Measurements from ENCODE around the gene ZG16.
"Not testable (repeated sequence)": the region's sequence is repeated elsewhere in the genome, so short reads cannot be mapped to it uniquely, and the experiment has no call there.

Gene ZG16

GRCh38 chr16:29783094-29783953 lies 5.3 kb downstream of the ZG16 start:
- DNase-seq (ENCODE audit: low spot score); FAIRE-seq: not testable (repeated sequence)

DNA sequence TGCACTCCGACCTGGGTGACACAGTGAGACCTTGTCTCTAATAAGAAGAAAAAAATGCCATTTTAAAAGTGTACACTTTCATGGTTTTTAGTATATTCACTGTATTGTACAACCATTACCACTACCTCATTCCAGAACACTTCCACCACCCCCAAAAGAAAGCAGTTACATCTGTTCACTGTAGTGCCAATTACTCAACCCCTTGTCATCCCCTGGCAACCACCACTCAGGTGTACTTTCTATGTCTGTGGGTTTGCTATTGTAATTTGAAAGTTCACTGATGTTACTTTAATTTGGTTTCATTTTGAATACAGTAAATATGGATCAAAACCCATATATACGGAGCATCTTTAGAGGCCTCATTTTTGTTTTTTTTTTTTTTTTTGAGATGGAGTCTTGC lies 6.1 kb downstream of the ZG16 start:
- DNase-seq (ENCODE audit: low spot score) (no peak), FAIRE-seq (no peak)

DNA sequence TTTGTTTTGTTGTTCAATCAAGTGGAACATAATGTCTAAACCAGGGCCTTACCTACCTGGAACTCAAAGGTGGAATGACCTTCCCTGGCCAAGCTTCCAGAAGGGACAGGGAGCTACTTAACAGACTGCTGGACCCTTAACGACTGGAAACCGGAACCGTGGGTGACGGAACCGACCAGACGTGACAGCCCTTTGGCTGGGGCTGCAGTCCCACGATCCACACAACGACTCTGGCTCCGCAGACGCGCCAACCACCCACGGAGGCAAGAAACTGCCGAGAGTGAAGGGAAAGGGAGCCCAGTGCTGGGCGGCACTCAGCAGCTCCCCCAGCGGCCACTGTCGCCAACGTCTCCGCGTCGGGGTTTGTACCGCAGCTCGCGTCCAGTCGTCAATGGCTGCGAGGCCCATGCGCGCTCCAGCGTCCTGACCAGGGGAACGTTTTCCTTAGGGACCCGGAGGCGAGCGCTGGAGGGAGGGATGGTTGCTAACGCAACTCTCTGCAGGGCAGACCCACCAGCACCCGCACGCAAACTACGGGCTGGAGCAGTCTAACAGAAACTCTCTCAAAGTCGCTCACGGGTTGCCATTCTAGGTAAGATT lies 6.9 kb downstream of the ZG16 start:
- FAIRE-seq (no peak), DNase-seq (ENCODE audit: low spot score) (no peak)

DNA sequence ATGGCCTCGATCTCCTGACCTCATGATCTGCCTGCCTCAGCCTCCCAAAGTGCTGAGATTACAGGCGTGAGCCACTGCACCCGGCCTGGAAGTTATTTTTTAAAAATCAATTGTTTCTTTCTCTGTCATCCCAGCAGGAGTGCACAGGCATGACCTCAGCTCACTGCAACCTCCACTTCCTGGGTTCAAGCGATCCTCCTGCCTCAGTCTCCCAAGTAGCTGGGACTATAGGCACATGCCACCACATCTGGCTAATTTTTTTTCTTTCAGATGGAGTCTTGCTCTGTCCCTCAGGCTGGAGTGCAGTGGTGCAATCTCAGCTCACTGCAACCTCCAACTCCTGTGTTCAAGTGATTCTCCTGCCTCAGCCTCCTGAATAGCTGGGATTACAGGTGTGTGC lies 9.1 kb downstream of the ZG16 start:
- FAIRE-seq; DNase-seq (ENCODE audit: low spot score): not testable (repeated sequence)

DNA sequence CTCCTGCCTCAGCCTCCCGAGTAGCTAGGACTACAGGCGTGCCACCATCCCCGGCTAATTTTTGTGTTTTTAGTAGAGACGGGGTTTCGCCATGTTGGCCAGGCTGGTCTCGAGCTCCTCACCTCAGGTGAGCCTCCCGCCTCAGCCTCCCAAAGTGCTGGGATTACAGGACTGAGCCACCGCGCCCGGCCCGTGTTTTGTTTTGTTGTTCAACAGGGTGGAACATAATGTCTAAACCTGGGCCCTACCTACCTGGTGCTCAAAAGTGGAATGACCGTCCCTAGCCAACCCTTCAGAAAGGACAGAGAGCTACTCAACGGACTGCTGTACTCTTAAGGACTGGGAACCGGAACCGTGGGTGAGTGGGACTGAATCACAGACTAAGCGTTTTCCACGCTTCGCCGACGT lies 11.7 kb downstream of the ZG16 start:
- DNase-seq (ENCODE audit: low spot score) = peak; percentile 42
- no peak for FAIRE-seq

DNA sequence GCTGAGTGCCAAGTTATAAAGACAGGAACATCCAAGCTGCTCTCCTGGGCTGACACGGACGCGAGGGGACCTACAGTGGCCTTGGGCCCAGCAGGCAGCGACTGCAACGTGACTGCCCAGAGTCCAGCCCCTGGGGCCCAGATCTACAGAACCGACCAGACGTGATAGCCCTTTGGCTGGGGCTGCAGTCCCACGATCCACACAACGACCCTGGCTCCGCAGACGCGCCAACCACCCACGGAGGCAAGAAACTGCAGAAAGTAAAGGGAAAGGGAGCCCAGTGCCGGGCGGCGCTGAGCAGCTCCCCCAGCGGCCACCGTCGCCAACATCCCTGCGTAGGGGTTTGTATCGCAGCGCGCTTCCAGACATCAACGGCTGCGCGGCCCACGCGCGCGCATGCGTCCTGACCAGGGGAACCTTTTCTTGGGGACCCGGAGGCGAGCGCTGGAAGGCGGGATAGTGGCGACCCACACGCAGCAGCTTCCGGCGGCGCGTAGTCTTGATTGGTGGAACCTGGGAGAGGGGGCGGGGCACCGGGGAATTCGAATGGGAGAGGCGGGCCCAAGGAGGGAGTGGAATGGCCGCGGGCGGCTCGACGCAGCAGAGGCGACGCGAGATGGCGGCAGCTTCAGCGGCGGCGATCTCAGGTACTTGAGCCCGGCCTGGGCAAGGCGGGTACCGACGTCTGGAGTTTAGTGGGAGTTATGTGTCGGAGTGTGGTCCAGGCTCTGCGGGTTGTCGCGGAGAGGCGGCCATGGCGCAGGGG lies 12.3 kb downstream of the ZG16 start, which contains the start of gene KIF22:
Gene KIF22, plus strand, starts transcription at position 569 of the 766 bp plus-strand sequence. Its CDS starts 9 bp downstream, at position 578.
- FAIRE-seq (peak; percentile 57), DNase-seq (ENCODE audit: low spot score) (peak; percentile 96)

DNA sequence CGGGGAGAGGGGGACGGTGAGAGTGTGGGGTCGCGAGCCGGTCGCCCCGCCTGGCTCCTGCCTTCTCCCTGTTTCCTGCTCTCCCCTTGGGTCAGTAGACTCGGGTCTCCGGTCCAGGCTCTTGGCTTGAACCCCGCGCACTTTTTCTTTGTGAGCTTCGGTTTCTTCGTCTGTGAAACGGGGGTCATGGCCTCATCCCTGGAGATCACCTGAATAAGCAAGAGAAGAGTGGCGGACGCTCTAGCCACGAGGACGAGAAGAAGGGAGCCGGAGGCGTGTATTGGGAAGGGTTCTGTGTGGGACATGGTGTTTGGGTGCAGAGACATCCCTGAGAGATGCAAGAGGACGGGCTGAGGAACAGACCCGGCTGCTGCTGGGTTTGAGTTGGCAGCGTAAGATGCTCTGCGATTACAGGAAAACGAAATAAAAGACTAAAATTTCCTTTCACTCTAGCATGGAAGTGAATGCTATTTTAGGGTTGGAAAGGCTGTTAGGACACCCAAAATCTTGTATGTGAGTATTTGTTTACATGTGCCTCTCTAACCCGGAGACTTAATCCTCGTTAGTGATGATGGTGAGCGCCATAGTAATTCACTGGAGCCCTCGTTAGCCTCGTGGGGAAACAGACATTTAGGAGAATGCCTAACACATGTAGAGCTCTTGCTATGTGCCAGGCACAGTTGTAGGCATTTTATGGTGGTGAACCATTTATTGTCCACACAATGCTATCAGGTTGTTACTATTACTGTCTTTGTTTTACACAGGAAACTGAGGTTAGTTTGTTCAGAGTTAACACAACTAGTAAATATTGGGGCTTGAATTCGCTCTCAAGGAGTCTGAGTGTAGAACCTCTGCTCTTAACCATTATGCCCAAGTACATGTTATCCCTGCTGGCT lies 13.1 kb downstream of the ZG16 start:
- FAIRE-seq (no peak), DNase-seq (ENCODE audit: low spot score) (no peak)

GRCh38 chr16:29791845-29792807 lies 14.1 kb downstream of the ZG16 start:
- DNase-seq (ENCODE audit: low spot score) = no peak
- FAIRE-seq = no peak

GRCh38 chr16:29793153-29793552 lies 15.1 kb downstream of the ZG16 start:
- DNase-seq (ENCODE audit: low spot score); FAIRE-seq: not testable (repeated sequence)

GRCh38 chr16:29794231-29794710 lies 16.2 kb downstream of the ZG16 start:
- FAIRE-seq = no peak
- DNase-seq (ENCODE audit: low spot score) = no peak

DNA sequence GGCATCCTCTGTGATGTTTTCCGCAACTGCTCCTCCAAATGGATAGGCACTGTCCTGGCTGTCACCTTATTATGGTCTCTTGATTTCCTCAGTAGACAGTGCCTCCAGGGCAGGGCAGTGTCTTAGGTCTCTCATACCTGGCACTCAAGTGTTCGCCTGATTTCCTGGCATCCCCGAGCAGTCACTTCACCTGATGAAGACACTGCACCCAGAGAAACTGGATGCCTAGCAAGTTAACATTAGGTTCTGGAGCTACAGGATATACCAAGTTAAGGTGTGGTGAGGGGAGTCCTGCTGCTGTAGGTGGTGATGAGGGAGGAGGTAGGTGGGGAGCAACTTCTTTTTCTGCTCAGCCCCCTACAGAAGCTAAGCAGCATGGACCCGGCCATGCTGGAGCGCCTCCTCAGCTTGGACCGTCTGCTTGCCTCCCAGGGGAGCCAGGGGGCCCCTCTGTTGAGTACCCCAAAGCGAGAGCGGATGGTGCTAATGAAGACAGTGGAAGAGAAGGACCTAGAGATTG lies 24.4 kb downstream of the ZG16 start:
- DNase-seq (ENCODE audit: low spot score) (no peak), FAIRE-seq (no peak)

GRCh38 chr16:29804020-29804419 lies 26.0 kb downstream of the ZG16 start:
- DNase-seq (ENCODE audit: low spot score) = no peak
- no peak for FAIRE-seq

- DNase-seq (ENCODE audit: low spot score) (peak; percentile 27), FAIRE-seq (no peak)
These were observed 26.6 kb downstream of the ZG16 start for GRCh38 chr16:29804455-29805231.

- DNase-seq (ENCODE audit: low spot score) (peak; percentile 87), FAIRE-seq (no peak)
These were observed 27.4 kb downstream of the ZG16 start for GRCh38 chr16:29805232-29806098.

- DNase-seq (ENCODE audit: low spot score) = peak; percentile 85
- no peak for FAIRE-seq
These were observed 28.1 kb downstream of the ZG16 start, which contains the start of gene MAZ for GRCh38 chr16:29806099-29806579. Gene MAZ (plus strand): TSS chr16:29806529. CDS start chr16:29806702, 173 bp downstream.

GRCh38 chr16:29806641-29807425 lies 28.8 kb downstream of the ZG16 start:
- FAIRE-seq = no peak
- DNase-seq (ENCODE audit: low spot score) = peak; percentile 75

Measured in RCC 7860 (cell line).